H9 (cell line): ENCODE data around the gene DCUN1D2. TPM values are rescaled to one million over a fixed set of nuclear protein-coding genes. Genes with fewer than 3 reads are reported as not detected.

Source experiments
- DNase-seq: peaks from one replicate; pipeline ENCODE4 v3.0.0-alpha.2; 2017
- H2AFZ ChIP-seq: one replicate; pipeline ENCODE4 v1.6.1; 2013; ENCODE audit warnings: mild to moderate bottlenecking, low read length, control low read depth, moderate library complexity
- H2AK5ac ChIP-seq: 2 replicates; pipeline ENCODE4 v1.6.1; 2013; ENCODE audit warnings: low read length, control low read depth, mixed read lengths; ENCODE audit not compliant: insufficient read length
- H2BK120ac ChIP-seq: one replicate; pipeline ENCODE4 v1.6.1; 2013; ENCODE audit warnings: low read depth, mild to moderate bottlenecking, low read length, control low read depth, inconsistent platforms; ENCODE audit not compliant: poor library complexity, severe bottlenecking
- H2BK12ac ChIP-seq: 2 replicates; pipeline ENCODE4 v1.6.1; 2013; ENCODE audit warnings: low read length, control low read depth, mixed read lengths, low read depth; ENCODE audit not compliant: insufficient read length
- H2BK15ac ChIP-seq: 2 replicates; pipeline ENCODE4 v1.6.1; 2013; ENCODE audit warnings: low read depth, low read length, control low read depth
- H2BK20ac ChIP-seq: one replicate; pipeline ENCODE4 v1.6.1; 2013; ENCODE audit warnings: low read depth, mild to moderate bottlenecking, low read length, control low read depth, inconsistent platforms; ENCODE audit not compliant: poor library complexity, severe bottlenecking
- H2BK5ac ChIP-seq: 2 replicates; pipeline ENCODE4 v1.6.1; 2013; ENCODE audit warnings: low read length, control low read depth, mixed read lengths; ENCODE audit not compliant: insufficient read length
- H3K14ac ChIP-seq: 2 replicates; pipeline ENCODE4 v1.6.1; 2013; ENCODE audit warnings: low read length, control low read depth; ENCODE audit not compliant: insufficient read depth
- H3K18ac ChIP-seq: 2 replicates; pipeline ENCODE4 v1.6.1; 2013; ENCODE audit warnings: low read depth, mild to moderate bottlenecking, mixed read lengths, low read length, control low read depth; ENCODE audit not compliant: insufficient read length
- H3K23ac ChIP-seq: 2 replicates; pipeline ENCODE4 v1.6.1; 2013; ENCODE audit warnings: low read length, control low read depth, mixed read lengths, low read depth; ENCODE audit not compliant: insufficient read length
- H3K23me2 ChIP-seq: 2 replicates; pipeline ENCODE4 v1.6.1; 2013; ENCODE audit warnings: low read depth, mild to moderate bottlenecking, mixed read lengths, low read length, control low read depth; ENCODE audit not compliant: insufficient read length, poor library complexity, severe bottlenecking
- H3K27ac ChIP-seq: 2 replicates; pipeline ENCODE4 v1.5.1; 2013; ENCODE audit warnings: low read length, control low read depth, mixed read lengths, low read depth; ENCODE audit not compliant: insufficient read length
- H3K27me3 ChIP-seq: 2 replicates; pipeline ENCODE4 v1.6.1; 2013; ENCODE audit warnings: low read length, control low read depth, inconsistent platforms; ENCODE audit not compliant: insufficient read depth
- H3K4ac ChIP-seq: 2 replicates; pipeline ENCODE4 v1.6.1; 2013; ENCODE audit warnings: low read depth, mild to moderate bottlenecking, control low read depth, inconsistent platforms, low read length, moderate library complexity
- H3K4me1 ChIP-seq: 2 replicates; pipeline ENCODE4 v1.6.1; 2013; ENCODE audit warnings: low read length, control low read depth, inconsistent platforms; ENCODE audit not compliant: insufficient read depth
- H3K4me2 ChIP-seq: 2 replicates; pipeline ENCODE4 v1.6.1; 2013; ENCODE audit warnings: low read length, control low read depth, mixed read lengths; ENCODE audit not compliant: insufficient read length, insufficient read depth
- H3K56ac ChIP-seq: 2 replicates; pipeline ENCODE4 v1.6.1; 2013; ENCODE audit warnings: low read depth, mild to moderate bottlenecking, mixed read lengths, low read length, control low read depth; ENCODE audit not compliant: insufficient read length
- H3K79me1 ChIP-seq: 2 replicates; pipeline ENCODE4 v1.6.1; 2013; ENCODE audit warnings: low read depth, mild to moderate bottlenecking, moderate library complexity, low read length, control low read depth, inconsistent platforms; ENCODE audit not compliant: insufficient read depth, poor library complexity, severe bottlenecking
- H3K79me2 ChIP-seq: 2 replicates; pipeline ENCODE4 v1.6.1; 2013; ENCODE audit warnings: low read length, control low read depth, inconsistent platforms; ENCODE audit not compliant: insufficient read depth
- H3K9ac ChIP-seq: 2 replicates; pipeline ENCODE4 v1.6.1; 2013; ENCODE audit warnings: low read length, control low read depth, mixed read lengths; ENCODE audit not compliant: insufficient read length; ENCODE audit errors: extremely low read depth
- H3K9me3 ChIP-seq: one replicate; pipeline ENCODE4 v1.6.1; 2013; ENCODE audit warnings: low read depth, low read length, inconsistent platforms; ENCODE audit not compliant: control insufficient read depth
- H3T11ph ChIP-seq: one replicate; pipeline ENCODE4 v1.6.1; 2013; ENCODE audit warnings: mild to moderate bottlenecking, low read length, control low read depth, inconsistent platforms
- H4K20me1 ChIP-seq: one replicate; pipeline ENCODE4 v1.6.1; 2013; ENCODE audit not compliant: control insufficient read depth, insufficient read length, insufficient read depth
- H4K5ac ChIP-seq: 2 replicates; pipeline ENCODE4 v1.6.1; 2013; ENCODE audit warnings: low read depth, mild to moderate bottlenecking, mixed read lengths, low read length, control low read depth; ENCODE audit not compliant: insufficient read length
- H4K8ac ChIP-seq: replicated peaks from 2 replicates; pipeline ENCODE4 v1.6.1; 2013; ENCODE audit warnings: low read length, control low read depth, mixed read lengths, low read depth; ENCODE audit not compliant: insufficient read length
- H4K91ac ChIP-seq: 2 replicates; pipeline ENCODE4 v1.6.1; 2013; ENCODE audit warnings: low read depth, mild to moderate bottlenecking, moderate library complexity, mixed read lengths, low read length, control low read depth; ENCODE audit not compliant: insufficient read length
- H3K27ac Mint-ChIP-seq, 3 experiments: 2 replicates in 2 of 3; 3 replicates in 1 of 3; pipeline ENCODE4 v1.8.0; 2020 to 2021; ENCODE audit warnings: mixed read lengths in 3 of 3, mild to moderate bottlenecking in 1 of 3, moderate library complexity in 1 of 3
- H3K27me3 Mint-ChIP-seq: 2 replicates; pipeline ENCODE4 v1.8.0; 2021; ENCODE audit warnings: low read depth, mild to moderate bottlenecking, moderate library complexity, mixed read lengths
- H3K36me3 Mint-ChIP-seq, 3 experiments: 2 replicates in 2 of 3; 3 replicates in 1 of 3; pipeline ENCODE4 v1.8.0; 2020 to 2021; ENCODE audit warnings: low read depth in 3 of 3, mixed read lengths in 3 of 3; ENCODE audit not compliant: insufficient read depth in 1 of 3
- H3K4me1 Mint-ChIP-seq, 2 experiments: 2 replicates each; pipeline ENCODE4 v1.8.0; 2020; ENCODE audit warnings: mixed read lengths in 2 of 2
- H3K4me3 Mint-ChIP-seq, 2 experiments: 2 replicates in 1 of 2; 3 replicates in 1 of 2; pipeline ENCODE4 v1.8.0; 2020 to 2021; ENCODE audit warnings: mild to moderate bottlenecking in 2 of 2, mixed read lengths in 2 of 2, moderate library complexity in 1 of 2
- H3K9me3 Mint-ChIP-seq, 2 experiments: 2 replicates in 1 of 2; 3 replicates in 1 of 2; pipeline ENCODE4 v1.8.0; 2020; ENCODE audit warnings: mild to moderate bottlenecking in 2 of 2, mixed read lengths in 2 of 2, moderate library complexity in 1 of 2
- CTCF ChIP-seq: fragments of 200-600 bp; sonication (generic); conservative IDR thresholded peaks from 3 replicates; pipeline ENCODE4 v1.8.0; 2021; ENCODE audit warnings: antibody characterized with exemption, mild to moderate bottlenecking
- WGBS: extraction: QIAGEN DNeasy Blood & Tissue Kit; methylation state at CpG from one replicate; pipeline ENCODE4 v1.1.7; 2013; ENCODE audit warnings: missing lambda C conversion rate, low lambda C conversion rate, mixed read lengths; ENCODE audit not compliant: insufficient read length; ENCODE audit errors: extremely low coverage; 5-methylcytosine and 5-hydroxymethylcytosine counted together
- total RNA-seq: library from RNA; stranded (reverse); gene quantifications from 2 replicates; pipeline ENCODE4 v1.2.1, GENCODE V29; 2021

Gene DCUN1D2
- total RNA-seq, 1 experiment from 2014 or later, result 36.8 TPM

- H3K79me2 ChIP-seq, result 0 out of 2 replicates have a peak, but pooled peaks cover 1% of the 10 kb centered on the region
- H3K27me3 ChIP-seq, result no peaks in the 10 kb centered on the region
- H2BK15ac ChIP-seq, result no peak overlapping the region
- no peak overlapping the region for H2AK5ac ChIP-seq
- H3K9me3 ChIP-seq, result no peaks in the 10 kb centered on the region
- no peak for TF ChIP-seq CTCF
- no peaks in the 10 kb centered on the region for H3K23me2 ChIP-seq
- no peak overlapping the region for H3K56ac ChIP-seq
- H3K9ac ChIP-seq, result no peak overlapping the region
- H3K4me3 Mint-ChIP-seq, result no peak overlapping the region
- H4K91ac ChIP-seq, result no peak overlapping the region
- H4K8ac ChIP-seq, result no peak overlapping the region
- H2BK120ac ChIP-seq, result no peak overlapping the region
- H2BK12ac ChIP-seq, result no peak overlapping the region
- peaks cover 7 to 16% (median 9%) of the 10 kb centered on the region in 3 experiments; a peak in 6 of 7 replicates for H3K36me3 Mint-ChIP-seq
- WGBS, result no CpG with 5 or more reads among the region's 15 CpGs
- peaks cover 2% of the 10 kb centered on the region for H4K20me1 ChIP-seq
- H3K27me3 Mint-ChIP-seq, result no peaks in the 10 kb centered on the region
- H3K4me2 ChIP-seq, result no peak overlapping the region
- no peak overlapping the region for H3K4ac ChIP-seq
- no peaks in the 10 kb centered on the region for H3K9me3 Mint-ChIP-seq
- DNase-seq, result peak; percentile 10
- H3K18ac ChIP-seq, result no peak overlapping the region
- H3K14ac ChIP-seq, result no peak overlapping the region
- H4K5ac ChIP-seq, result no peak overlapping the region
- no peaks in the 10 kb centered on the region for H3K79me1 ChIP-seq
- H2BK5ac ChIP-seq, result no peak overlapping the region
- H3K27ac ChIP-seq, result no peak overlapping the region
- no peak overlapping the region for H2AFZ ChIP-seq
- no peak overlapping the region for H3K23ac ChIP-seq
- H2BK20ac ChIP-seq, result no peak overlapping the region
- H3K4me1 ChIP-seq, result no peaks in the 10 kb centered on the region
- no peak overlapping the region for H3T11ph ChIP-seq
- peak overlapping the region in 1 of 3 experiments; percentile 11; a peak in 1 of 7 replicates for H3K27ac Mint-ChIP-seq
- H3K4me1 Mint-ChIP-seq, result peaks cover 4 to 10% of the 10 kb centered on the region in 2 experiments; a peak in 3 of 4 replicates
Observed at GRCh38 chr13:113539822-113540221, 49.3 kb upstream of the DCUN1D2 start.
